Keratinocyte (primary cell): ENCODE data around the gene TTC21B. TPM values are rescaled to one million over a fixed set of nuclear protein-coding genes. Genes with fewer than 3 reads are reported as not detected.

ENCODE experiments used
- DNase-seq: peaks from one replicate; pipeline ENCODE4 v3.0.0-alpha.2; 2011; ENCODE audit warnings: low read depth, missing footprints, low spot score
- FAIRE-seq: peaks from 2 replicates; lab custom pipeline; 2011; peaks lifted over from hg19 to GRCh38; lab: Jason Lieb, UNC
- H2AFZ ChIP-seq: 2 replicates; pipeline ENCODE4 v1.6.0; 2012; ENCODE audit warnings: low read length, control low read depth, inconsistent platforms; ENCODE audit not compliant: control insufficient read depth
- H3K27ac ChIP-seq: 2 replicates; pipeline ENCODE4 v1.5.1; 2011; ENCODE audit warnings: low read length; ENCODE audit not compliant: control insufficient read depth, insufficient read depth
- H3K27me3 ChIP-seq: 3 replicates; pipeline ENCODE4 v1.6.0; 2011; ENCODE audit warnings: low read length; ENCODE audit not compliant: control insufficient read depth, insufficient read depth; ENCODE audit errors: extremely low read depth
- H3K36me3 ChIP-seq, 2 experiments: 2 replicates in 1 of 2; 3 replicates in 1 of 2; pipeline ENCODE4 v1.5.1; 2011; ENCODE audit warnings: low read length in 2 of 2, mild to moderate bottlenecking in 1 of 2; ENCODE audit not compliant: control insufficient read depth in 2 of 2, insufficient read depth in 2 of 2; ENCODE audit errors: extremely low read depth in 1 of 2
- H3K4me1 ChIP-seq: 3 replicates; pipeline ENCODE4 v1.5.1; 2011; ENCODE audit warnings: low read length; ENCODE audit not compliant: control insufficient read depth, insufficient read depth; ENCODE audit errors: extremely low read depth
- H3K4me2 ChIP-seq: 3 replicates; pipeline ENCODE4 v1.6.0; 2011; ENCODE audit warnings: low read depth, low read length; ENCODE audit not compliant: control insufficient read depth, insufficient read depth; ENCODE audit errors: extremely low read depth
- H3K4me3 ChIP-seq, 3 experiments: fragments of 200-600 bp in 1 of 3; sonication (generic) in 1 of 3; 2 replicates in 2 of 3; 3 replicates in 1 of 3; pipeline ENCODE4 v1.5.1; 2011 to 2016; ENCODE audit warnings: low read length in 3 of 3, mild to moderate bottlenecking in 3 of 3, control low read depth in 2 of 3, inconsistent platforms in 1 of 3, low read depth in 1 of 3, mixed read lengths in 1 of 3, mixed run types in 1 of 3, moderate library complexity in 1 of 3; ENCODE audit not compliant: control insufficient read depth in 2 of 3, insufficient read depth in 2 of 3; ENCODE audit errors: extremely low read depth in 1 of 3
- H3K79me2 ChIP-seq: 2 replicates; pipeline ENCODE4 v1.6.0; 2012; ENCODE audit warnings: low read length; ENCODE audit not compliant: control insufficient read depth, insufficient read depth
- H3K9ac ChIP-seq: 3 replicates; pipeline ENCODE4 v1.6.0; 2011; ENCODE audit warnings: low read length; ENCODE audit not compliant: control insufficient read depth, insufficient read depth; ENCODE audit errors: extremely low read depth
- H3K9me1 ChIP-seq: 3 replicates; pipeline ENCODE4 v1.6.0; 2011; ENCODE audit warnings: low read length; ENCODE audit not compliant: control insufficient read depth, insufficient read depth; ENCODE audit errors: extremely low read depth
- H3K9me3 ChIP-seq: 2 replicates; pipeline ENCODE4 v1.5.1; 2012; ENCODE audit warnings: low read depth, low read length; ENCODE audit not compliant: control insufficient read depth
- H4K20me1 ChIP-seq: 3 replicates; pipeline ENCODE4 v1.6.0; 2011; ENCODE audit warnings: low read length; ENCODE audit not compliant: control insufficient read depth, insufficient read depth; ENCODE audit errors: extremely low read depth
- CTCF ChIP-seq, 3 experiments: IDR thresholded peaks in 1 of 3; conservative IDR thresholded peaks in 1 of 3; optimal IDR thresholded peaks in 1 of 3; 2 replicates in 2 of 3; 3 replicates in 1 of 3; pipeline versions ENCODE3 to v1.5.1; 2011; ENCODE audit warnings: low read length in 3 of 3, mild to moderate bottlenecking in 3 of 3, moderate library complexity in 2 of 3, control low read depth in 1 of 3, inconsistent platforms in 1 of 3; ENCODE audit not compliant: insufficient read depth in 2 of 3; ENCODE audit errors: extremely low read depth in 1 of 3
- EZH2 ChIP-seq: IDR thresholded peaks from one replicate; pipeline ENCODE4 v1.6.1; 2012; ENCODE audit warnings: inconsistent platforms, mild to moderate bottlenecking, low read length, moderate library complexity
- dilution Hi-C: fragments of 300-500 bp; cut with MboI; formaldehyde crosslinking; loops from one replicate; pipeline ENCODE4 v1.7.0; 2020; ENCODE audit warnings: low sequenced_read_pairs; ENCODE audit not compliant: extremely low pct_ligation_motif_present
- polyA plus RNA-seq, 5 experiments: library from polyadenylated mRNA; depleted of rRNA in 3 of 5; stranded (reverse) in 3 of 5; stranded (forward) in 1 of 5; unstranded in 1 of 5; fragments of >200 nt; gene quantifications; 1 replicate in 1 of 5; 2 replicates in 3 of 5; 3 replicates in 1 of 5; pipeline versions ENCODE4 v1.2.1 to v1.2.3, GENCODE V29; 2011 to 2012; ENCODE audit warnings: missing spikeins in 2 of 5, low read depth in 1 of 5, low replicate concordance in 1 of 5

Gene TTC21B
- polyA plus RNA-seq, 1 donor (not counting 4 experiments of a cell fraction or from before 2014, with no cell fraction given): 8.0 TPM

GRCh38 chr2:165927353-165927752 lies 26.2 kb downstream of the TTC21B start:
- Histone ChIP-seq H3K4me3 (no peak overlapping the region), H3K79me2 (no peaks in the 10 kb centered on the region), H3K9me3 (no peaks in the 10 kb centered on the region), H3K4me2 (no peak overlapping the region), H3K27ac (no peak overlapping the region), H3K9me1 (no peaks in the 10 kb centered on the region), H3K4me1 (no peaks in the 10 kb centered on the region), H3K9ac (no peak overlapping the region), H3K36me3 (no peaks in the 10 kb centered on the region), H3K27me3 (no peaks in the 10 kb centered on the region), H4K20me1 (no peaks in the 10 kb centered on the region), H2AFZ (no peak overlapping the region)
- DNase-seq (no peak), FAIRE-seq (no peak)
- dilution Hi-C loops: no loop called here
- no peak for TF ChIP-seq EZH2
- no peak for TF ChIP-seq CTCF (optimal IDR thresholded peaks at IDR 0.05 in 1 of 3, IDR thresholded peaks at IDR 0.05 in 1 of 3, conservative IDR thresholded peaks at IDR 0.05 in 1 of 3; ENCODE audit: extremely low read depth in 1 of 3, insufficient read depth in 2 of 3, low read length in 3 of 3)

GRCh38 chr2:165924946-165925345 lies 28.6 kb downstream of the TTC21B start:
- dilution Hi-C loops: no loop called here
- Histone ChIP-seq H3K36me3 (no peaks in the 10 kb centered on the region), H3K9me1 (no peaks in the 10 kb centered on the region), H3K4me3 (no peak overlapping the region), H3K79me2 (no peaks in the 10 kb centered on the region), H3K4me2 (no peak overlapping the region), H3K27me3 (no peaks in the 10 kb centered on the region), H4K20me1 (no peaks in the 10 kb centered on the region), H3K9me3 (no peaks in the 10 kb centered on the region), H3K27ac (no peak overlapping the region), H3K9ac (no peak overlapping the region), H2AFZ (no peak overlapping the region), H3K4me1 (no peaks in the 10 kb centered on the region)
- no peak for TF ChIP-seq EZH2
- TF ChIP-seq CTCF (optimal IDR thresholded peaks at IDR 0.05 in 1 of 3, IDR thresholded peaks at IDR 0.05 in 1 of 3, conservative IDR thresholded peaks at IDR 0.05 in 1 of 3; ENCODE audit: extremely low read depth in 1 of 3, insufficient read depth in 2 of 3, low read length in 3 of 3): no peak
- FAIRE-seq: no peak
- DNase-seq: no peak
